ENCODE measurements around the gene ATP7B. TPM values are rescaled to one million over a fixed set of nuclear protein-coding genes. Genes with fewer than 3 reads are reported as not detected.

Gene ATP7B
- total and polyA plus RNA-seq, 2 donors (not counting 1 experiment from before 2014, with no cell fraction given) = 1.7 to 3.3 TPM

GRCh38 chr13:52048516-52048915, 37.3 kb upstream of the ATP7B start:
- Histone ChIP-seq H3K4me1 (ENCODE audit: control insufficient read depth, extremely low read depth, insufficient read depth, low read length) (no peaks in the 10 kb centered on the region), H3K27me3 (ENCODE audit: control insufficient read depth, insufficient read depth, low read length) (no peaks in the 10 kb centered on the region), H4K20me1 (ENCODE audit: control insufficient read depth, extremely low read depth, insufficient read depth, low read length) (no peaks in the 10 kb centered on the region), H3K4me3 (replicated peaks in 1 of 4; ENCODE audit: control extremely low read depth in 1 of 4, insufficient read depth in 1 of 4, low read depth in 3 of 4, low read length in 4 of 4) (no peak overlapping the region), H2AFZ (ENCODE audit: low read length) (no peak overlapping the region), H3K79me2 (ENCODE audit: control insufficient read depth, insufficient read depth, low read length) (no peaks in the 10 kb centered on the region), H3K9me3 (ENCODE audit: control insufficient read depth, insufficient read depth, low read depth, low read length) (no peaks in the 10 kb centered on the region), H3K4me2 (ENCODE audit: extremely low read depth, insufficient read depth, low read length) (no peak overlapping the region), H3K27ac (ENCODE audit: insufficient read depth, low read length) (no peak overlapping the region), H3K36me3 (ENCODE audit: control insufficient read depth, insufficient read depth, low read length) (no peaks in the 10 kb centered on the region), H3K9ac (ENCODE audit: insufficient read depth, low read length) (no peak overlapping the region)
- DNase-seq (ENCODE audit: low read depth in 2 of 2) = peak; percentile 25 to 28
- no peak for TF ChIP-seq EZH2 (IDR thresholded peaks at IDR 0.05; ENCODE audit: low read length, missing control alignments)
- TF ChIP-seq, protein P1, sequence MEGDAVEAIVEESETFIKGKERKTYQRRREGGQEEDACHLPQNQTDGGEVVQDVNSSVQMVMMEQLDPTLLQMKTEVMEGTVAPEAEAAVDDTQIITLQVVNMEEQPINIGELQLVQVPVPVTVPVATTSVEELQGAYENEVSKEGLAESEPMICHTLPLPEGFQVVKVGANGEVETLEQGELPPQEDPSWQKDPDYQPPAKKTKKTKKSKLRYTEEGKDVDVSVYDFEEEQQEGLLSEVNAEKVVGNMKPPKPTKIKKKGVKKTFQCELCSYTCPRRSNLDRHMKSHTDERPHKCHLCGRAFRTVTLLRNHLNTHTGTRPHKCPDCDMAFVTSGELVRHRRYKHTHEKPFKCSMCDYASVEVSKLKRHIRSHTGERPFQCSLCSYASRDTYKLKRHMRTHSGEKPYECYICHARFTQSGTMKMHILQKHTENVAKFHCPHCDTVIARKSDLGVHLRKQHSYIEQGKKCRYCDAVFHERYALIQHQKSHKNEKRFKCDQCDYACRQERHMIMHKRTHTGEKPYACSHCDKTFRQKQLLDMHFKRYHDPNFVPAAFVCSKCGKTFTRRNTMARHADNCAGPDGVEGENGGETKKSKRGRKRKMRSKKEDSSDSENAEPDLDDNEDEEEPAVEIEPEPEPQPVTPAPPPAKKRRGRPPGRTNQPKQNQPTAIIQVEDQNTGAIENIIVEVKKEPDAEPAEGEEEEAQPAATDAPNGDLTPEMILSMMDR (conservative IDR thresholded peaks at IDR 0.05 in 1 of 2, IDR thresholded peaks at IDR 0.05 in 1 of 2; ENCODE audit: low read depth in 1 of 2, low read length in 2 of 2) = no peak

DNA sequence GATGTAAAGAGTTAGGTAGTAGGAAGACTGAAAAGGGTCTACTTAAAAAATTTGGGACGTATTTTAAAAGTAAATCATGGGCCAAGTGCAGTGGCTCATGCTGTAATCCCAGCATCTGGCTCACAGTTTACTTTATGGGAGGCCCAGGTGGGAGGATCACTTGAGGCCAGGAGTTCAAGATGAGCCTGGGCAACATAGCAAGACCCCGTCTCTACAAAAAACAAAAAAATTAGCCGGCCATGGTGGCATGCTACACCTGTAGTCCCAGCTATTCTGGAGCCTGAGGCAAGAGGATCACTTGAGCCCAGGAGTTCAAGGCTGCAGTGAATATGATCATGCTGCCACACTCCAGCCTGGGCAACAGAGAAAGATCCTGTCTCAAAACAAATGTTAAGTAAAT, 36.2 kb upstream of the ATP7B start:
- no peaks in the 10 kb centered on the region for H4K20me1 ChIP-seq (ENCODE audit: control insufficient read depth, extremely low read depth, insufficient read depth, low read length)
- no peak overlapping the region for H3K4me2 ChIP-seq (ENCODE audit: extremely low read depth, insufficient read depth, low read length)
- H3K4me1 ChIP-seq (ENCODE audit: control insufficient read depth, extremely low read depth, insufficient read depth, low read length) = no peaks in the 10 kb centered on the region
- H3K27ac ChIP-seq (ENCODE audit: insufficient read depth, low read length) = no peak overlapping the region
- TF ChIP-seq, protein P1 (conservative IDR thresholded peaks at IDR 0.05 in 1 of 2, IDR thresholded peaks at IDR 0.05 in 1 of 2; ENCODE audit: low read depth in 1 of 2, low read length in 2 of 2) = no peak
- no peak for TF ChIP-seq EZH2 (IDR thresholded peaks at IDR 0.05; ENCODE audit: low read length, missing control alignments)
- no peak for DNase-seq (ENCODE audit: low read depth in 2 of 2)
- H3K36me3 ChIP-seq (ENCODE audit: control insufficient read depth, insufficient read depth, low read length) = no peaks in the 10 kb centered on the region
- no peaks in the 10 kb centered on the region for H3K9me3 ChIP-seq (ENCODE audit: control insufficient read depth, insufficient read depth, low read depth, low read length)
- no peak overlapping the region for H3K9ac ChIP-seq (ENCODE audit: insufficient read depth, low read length)
- H2AFZ ChIP-seq (ENCODE audit: low read length) = no peak overlapping the region
- H3K4me3 ChIP-seq (replicated peaks in 1 of 4; ENCODE audit: control extremely low read depth in 1 of 4, insufficient read depth in 1 of 4, low read depth in 3 of 4, low read length in 4 of 4) = no peak overlapping the region
- H3K79me2 ChIP-seq (ENCODE audit: control insufficient read depth, insufficient read depth, low read length) = no peaks in the 10 kb centered on the region
- H3K27me3 ChIP-seq (ENCODE audit: control insufficient read depth, insufficient read depth, low read length) = no peaks in the 10 kb centered on the region

DNA sequence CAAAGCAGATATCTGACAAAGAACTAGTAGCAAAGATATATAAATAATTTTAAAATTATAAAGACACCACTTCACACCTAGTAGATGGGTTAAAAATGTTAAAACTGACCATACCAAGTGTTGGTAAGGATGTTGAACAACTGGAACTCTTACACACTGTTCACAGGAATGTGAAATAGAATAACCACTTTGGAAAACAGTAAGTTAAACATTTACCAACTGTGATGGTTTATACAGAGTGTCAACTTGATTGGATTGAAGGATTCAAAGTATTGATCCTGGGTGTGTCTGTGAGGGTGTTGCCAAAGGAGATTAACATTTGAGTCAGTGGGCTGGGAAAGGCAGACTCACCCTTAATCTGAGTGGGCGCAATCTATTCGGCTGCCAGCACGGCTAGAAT, 32.4 kb upstream of the ATP7B start:
- no peaks in the 10 kb centered on the region for H3K9me3 ChIP-seq (ENCODE audit: control insufficient read depth, insufficient read depth, low read depth, low read length)

More for the DNA sequence above, 32.4 kb upstream of the ATP7B start:
- no peak overlapping the region for H3K27ac ChIP-seq (ENCODE audit: insufficient read depth, low read length)
- DNase-seq (ENCODE audit: low read depth in 2 of 2) = no peak
- H3K4me1 ChIP-seq (ENCODE audit: control insufficient read depth, extremely low read depth, insufficient read depth, low read length) = no peaks in the 10 kb centered on the region
- no peaks in the 10 kb centered on the region for H3K27me3 ChIP-seq (ENCODE audit: control insufficient read depth, insufficient read depth, low read length)
- no peak for TF ChIP-seq EZH2 (IDR thresholded peaks at IDR 0.05; ENCODE audit: low read length, missing control alignments)
- TF ChIP-seq, protein P1 (conservative IDR thresholded peaks at IDR 0.05 in 1 of 2, IDR thresholded peaks at IDR 0.05 in 1 of 2; ENCODE audit: low read depth in 1 of 2, low read length in 2 of 2) = no peak
- H3K4me3 ChIP-seq (replicated peaks in 1 of 4; ENCODE audit: control extremely low read depth in 1 of 4, insufficient read depth in 1 of 4, low read depth in 3 of 4, low read length in 4 of 4) = no peak overlapping the region
- no peak overlapping the region for H3K4me2 ChIP-seq (ENCODE audit: extremely low read depth, insufficient read depth, low read length)
- no peak overlapping the region for H2AFZ ChIP-seq (ENCODE audit: low read length)
- H3K36me3 ChIP-seq (ENCODE audit: control insufficient read depth, insufficient read depth, low read length) = no peaks in the 10 kb centered on the region
- H3K79me2 ChIP-seq (ENCODE audit: control insufficient read depth, insufficient read depth, low read length) = no peaks in the 10 kb centered on the region
- H4K20me1 ChIP-seq (ENCODE audit: control insufficient read depth, extremely low read depth, insufficient read depth, low read length) = no peaks in the 10 kb centered on the region
- no peak overlapping the region for H3K9ac ChIP-seq (ENCODE audit: insufficient read depth, low read length)
